ENCODE results near the gene SMIM30. TPM values are rescaled to one million over a fixed set of nuclear protein-coding genes. Genes with fewer than 3 reads are reported as not detected.

The SMIM30 gene
- total RNA-seq, 1 donor from 2014 or later = 52.9 TPM

DNA sequence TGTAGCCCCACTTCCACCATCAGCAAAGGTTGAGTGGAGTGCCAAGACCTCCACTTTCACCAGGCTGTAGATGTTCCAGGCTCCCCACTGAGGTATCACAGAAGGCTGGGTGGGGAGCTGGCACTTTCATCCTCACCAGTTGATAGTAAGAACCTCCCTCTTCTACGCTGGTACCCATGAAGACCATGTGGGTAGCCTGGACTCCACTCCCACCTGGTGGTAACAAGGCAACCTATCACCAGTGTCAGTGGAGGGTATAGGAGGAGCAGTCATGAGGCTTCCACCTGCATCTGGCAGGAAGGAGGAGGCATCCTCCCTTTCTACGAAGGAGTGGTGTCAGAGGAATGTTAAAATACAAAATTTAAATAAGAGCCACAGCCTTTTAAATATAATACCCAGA is 4.4 kb downstream of the SMIM30 start:
- FAIRE-seq = no peak

GRCh38 chr7:113109718-113110117 is 8.6 kb downstream of the SMIM30 start:
- H3K4me1 Mint-ChIP-seq (ENCODE audit: low read depth, unreplicated experiment) = no peaks in the 10 kb centered on the region
- Histone ChIP-seq H3K27me3 (ENCODE audit: insufficient read depth, low read length) (no peaks in the 10 kb centered on the region), H3K9me3 (ENCODE audit: insufficient read depth, low read depth, low read length) (no peaks in the 10 kb centered on the region), H3K4me3 (ENCODE audit: insufficient read depth, low read depth, low read length) (no peak overlapping the region), H3K27ac (ENCODE audit: low read depth, low read length) (no peak overlapping the region), H4K20me1 (ENCODE audit: insufficient read depth, low read length) (no peaks in the 10 kb centered on the region), H3K4me2 (ENCODE audit: low read length) (no peak overlapping the region), H2AFZ (ENCODE audit: low read depth, low read length) (no peak overlapping the region), H3K36me3 (ENCODE audit: insufficient read depth, low read length) (no peaks in the 10 kb centered on the region), H3K9ac (ENCODE audit: low read length) (no peak overlapping the region), H3K79me2 (ENCODE audit: insufficient read depth, low read length) (no peaks in the 10 kb centered on the region), H3K4me1 (ENCODE audit: insufficient read depth, low read length) (no peaks in the 10 kb centered on the region)
- H3K36me3 Mint-ChIP-seq (ENCODE audit: low read depth, unreplicated experiment) = peaks cover 3% of the 10 kb centered on the region
- DNase-seq (ENCODE audit: low read depth) (no peak), FAIRE-seq (no peak)
- TF ChIP-seq EZH2 (IDR thresholded peaks at IDR 0.05; ENCODE audit: insufficient read depth, low read length) = no peak
- TF ChIP-seq CTCF (IDR thresholded peaks at IDR 0.05; ENCODE audit: insufficient read depth, low read depth, low read length) = no peak
- no peaks in the 10 kb centered on the region for H3K27me3 Mint-ChIP-seq (ENCODE audit: low read depth, unreplicated experiment)
- H3K4me3 Mint-ChIP-seq (ENCODE audit: unreplicated experiment) = no peak overlapping the region
- no peaks in the 10 kb centered on the region for H3K9me3 Mint-ChIP-seq (ENCODE audit: unreplicated experiment)
- no peak overlapping the region for H3K27ac Mint-ChIP-seq (ENCODE audit: unreplicated experiment)

More for the DNA sequence above, 4.4 kb downstream of the SMIM30 start:
- Mint-ChIP-seq H3K27ac (ENCODE audit: unreplicated experiment) (no peak overlapping the region), H3K27me3 (ENCODE audit: low read depth, unreplicated experiment) (no peaks in the 10 kb centered on the region), H3K4me3 (ENCODE audit: unreplicated experiment) (no peak overlapping the region), H3K36me3 (ENCODE audit: low read depth, unreplicated experiment) (peaks cover 3% of the 10 kb centered on the region), H3K4me1 (ENCODE audit: low read depth, unreplicated experiment) (no peaks in the 10 kb centered on the region), H3K9me3 (ENCODE audit: unreplicated experiment) (no peaks in the 10 kb centered on the region)
- no peak overlapping the region for H3K4me2 ChIP-seq (ENCODE audit: low read length)
- H2AFZ ChIP-seq (ENCODE audit: low read depth, low read length) = no peak overlapping the region
- peaks cover 8% of the 10 kb centered on the region for H3K79me2 ChIP-seq (ENCODE audit: insufficient read depth, low read length)
- H3K36me3 ChIP-seq (ENCODE audit: insufficient read depth, low read length) = no peaks in the 10 kb centered on the region
- H4K20me1 ChIP-seq (ENCODE audit: insufficient read depth, low read length) = no peaks in the 10 kb centered on the region
- H3K27ac ChIP-seq (ENCODE audit: low read depth, low read length) = no peak overlapping the region
- no peaks in the 10 kb centered on the region for H3K9me3 ChIP-seq (ENCODE audit: insufficient read depth, low read depth, low read length)
- TF ChIP-seq EZH2 (IDR thresholded peaks at IDR 0.05; ENCODE audit: insufficient read depth, low read length) (no peak), CTCF (IDR thresholded peaks at IDR 0.05; ENCODE audit: insufficient read depth, low read depth, low read length) (no peak)
- H3K9ac ChIP-seq (ENCODE audit: low read length) = no peak overlapping the region
- DNase-seq (ENCODE audit: low read depth) = no peak
- no peaks in the 10 kb centered on the region for H3K4me1 ChIP-seq (ENCODE audit: insufficient read depth, low read length)
- H3K27me3 ChIP-seq (ENCODE audit: insufficient read depth, low read length) = no peaks in the 10 kb centered on the region
- no peak overlapping the region for H3K4me3 ChIP-seq (ENCODE audit: insufficient read depth, low read depth, low read length)

DNA sequence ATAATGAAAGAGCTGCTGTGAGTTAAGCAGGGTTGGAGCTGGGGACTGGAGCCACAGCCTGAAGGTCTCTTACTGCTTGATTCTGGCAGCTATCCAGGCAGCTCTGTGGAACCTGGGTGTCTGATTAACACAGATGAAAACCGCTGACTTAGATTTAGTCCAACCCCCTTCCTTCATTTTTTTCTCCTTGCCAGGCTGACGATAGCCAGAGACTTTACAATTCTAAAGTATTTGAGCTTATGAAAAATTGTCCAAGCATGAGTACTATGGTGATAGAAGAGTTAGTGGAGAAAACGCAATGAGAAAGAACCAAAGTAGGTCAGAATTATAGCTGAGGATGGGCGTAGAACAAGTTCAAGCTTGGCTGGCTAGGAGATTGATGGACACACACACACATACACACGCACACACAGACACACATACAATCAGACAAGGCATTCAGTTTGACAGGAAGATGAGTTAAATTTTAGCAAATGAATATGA is 18.2 kb downstream of the SMIM30 start:
- H3K4me3 Mint-ChIP-seq (ENCODE audit: unreplicated experiment) = no peak overlapping the region
- H3K36me3 ChIP-seq (ENCODE audit: insufficient read depth, low read length) = no peaks in the 10 kb centered on the region
- H3K79me2 ChIP-seq (ENCODE audit: insufficient read depth, low read length) = no peaks in the 10 kb centered on the region
- no peak overlapping the region for H3K27ac ChIP-seq (ENCODE audit: low read depth, low read length)
- no peaks in the 10 kb centered on the region for H3K4me1 ChIP-seq (ENCODE audit: insufficient read depth, low read length)
- H3K36me3 Mint-ChIP-seq (ENCODE audit: low read depth, unreplicated experiment) = no peaks in the 10 kb centered on the region
- H4K20me1 ChIP-seq (ENCODE audit: insufficient read depth, low read length) = no peaks in the 10 kb centered on the region
- FAIRE-seq = no peak
- no peaks in the 10 kb centered on the region for H3K4me1 Mint-ChIP-seq (ENCODE audit: low read depth, unreplicated experiment)
- DNase-seq (ENCODE audit: low read depth) = peak; percentile 57
- no peak overlapping the region for H2AFZ ChIP-seq (ENCODE audit: low read depth, low read length)
- no peaks in the 10 kb centered on the region for H3K27me3 Mint-ChIP-seq (ENCODE audit: low read depth, unreplicated experiment)
- no peak overlapping the region for H3K4me2 ChIP-seq (ENCODE audit: low read length)
- H3K27me3 ChIP-seq (ENCODE audit: insufficient read depth, low read length) = no peaks in the 10 kb centered on the region
- no peak overlapping the region for H3K4me3 ChIP-seq (ENCODE audit: insufficient read depth, low read depth, low read length)
- no peaks in the 10 kb centered on the region for H3K9me3 ChIP-seq (ENCODE audit: insufficient read depth, low read depth, low read length)
- no peaks in the 10 kb centered on the region for H3K9me3 Mint-ChIP-seq (ENCODE audit: unreplicated experiment)
- no peak overlapping the region for H3K9ac ChIP-seq (ENCODE audit: low read length)
- TF ChIP-seq EZH2 (IDR thresholded peaks at IDR 0.05; ENCODE audit: insufficient read depth, low read length) (no peak), CTCF (IDR thresholded peaks at IDR 0.05; ENCODE audit: insufficient read depth, low read depth, low read length) (no peak)
- no peak overlapping the region for H3K27ac Mint-ChIP-seq (ENCODE audit: unreplicated experiment)

Measured in astrocyte (in vitro differentiated cells and primary cell).